HEK293T (cell line): ENCODE data around the gene RASSF10.

Experiments
- CTCF ChIA-PET: fragments of 350-600 bp; formaldehyde crosslinking; extraction: SDS; loops from one replicate; lab custom pipeline; 2021; ENCODE audit warnings: antibody characterized with exemption, inconsistent platforms; lab: Yijun Ruan, JAX
- POLR2A ChIA-PET: fragments of 350-600 bp; formaldehyde crosslinking; extraction: SDS; loops from one replicate; lab custom pipeline; 2020; ENCODE audit warnings: antibody characterized with exemption, inconsistent platforms; lab: Yijun Ruan, JAX
- DNase-seq: peaks from one replicate; pipeline ENCODE4 v3.0.0; 2012; ENCODE audit warnings: mixed read lengths; ENCODE audit errors: extremely low spot score
- ARNT ChIP-seq: fragments of 450-650 bp; IDR thresholded peaks from 2 replicates; pipeline ENCODE4 v1.6.1; 2017; ENCODE audit warnings: mild to moderate bottlenecking
- BHLHE40 ChIP-seq: fragments of 450-650 bp; IDR thresholded peaks from 2 replicates; pipeline ENCODE4 v1.6.1; 2016; ENCODE audit warnings: mild to moderate bottlenecking, moderate library complexity, borderline replicate concordance
- CTBP1 ChIP-seq: fragments of 450-650 bp; IDR thresholded peaks from 2 replicates; pipeline ENCODE4 v1.6.1; 2016; ENCODE audit warnings: borderline replicate concordance
- ELF4 ChIP-seq: fragments of 450-650 bp; IDR thresholded peaks from 2 replicates; pipeline ENCODE4 v1.6.1; 2017; ENCODE audit warnings: antibody characterized with exemption
- FOXA1 ChIP-seq: fragments of 450-650 bp; IDR thresholded peaks from 2 replicates; pipeline ENCODE4 v1.6.1; 2016; ENCODE audit warnings: mild to moderate bottlenecking
- FOXK2 ChIP-seq: fragments of 450-650 bp; IDR thresholded peaks from 2 replicates; pipeline ENCODE4 v1.6.1; 2016; ENCODE audit warnings: mild to moderate bottlenecking
- FOXM1 ChIP-seq: fragments of 450-650 bp; IDR thresholded peaks from 2 replicates; pipeline ENCODE4 v1.6.1; 2017; ENCODE audit warnings: mild to moderate bottlenecking, borderline replicate concordance
- HDGF ChIP-seq: fragments of 450-650 bp; IDR thresholded peaks from 2 replicates; pipeline ENCODE4 v1.6.1; 2017; ENCODE audit warnings: antibody characterized with exemption, borderline replicate concordance
- L3MBTL2 ChIP-seq: fragments of 450-650 bp; conservative IDR thresholded peaks from 2 replicates; pipeline ENCODE4 v1.6.1; 2016; ENCODE audit warnings: mild to moderate bottlenecking
- LEF1 ChIP-seq: fragments of 450-650 bp; IDR thresholded peaks from 2 replicates; pipeline ENCODE4 v1.6.1; 2017; ENCODE audit warnings: mild to moderate bottlenecking, borderline replicate concordance
- NFRKB ChIP-seq: fragments of 450-650 bp; IDR thresholded peaks from 2 replicates; pipeline ENCODE4 v1.6.1; 2016; ENCODE audit warnings: mild to moderate bottlenecking, moderate library complexity
- SP1 ChIP-seq: fragments of 450-650 bp; IDR thresholded peaks from 2 replicates; pipeline ENCODE4 v1.6.1; 2017
- SUZ12 ChIP-seq: fragments of 450-650 bp; IDR thresholded peaks from 2 replicates; pipeline ENCODE4 v1.6.1; 2016; ENCODE audit warnings: mild to moderate bottlenecking
- TARDBP ChIP-seq: fragments of 450-650 bp; IDR thresholded peaks from 2 replicates; pipeline ENCODE4 v1.6.1; 2016
- ZNF384 ChIP-seq: fragments of 450-650 bp; IDR thresholded peaks from 2 replicates; pipeline ENCODE4 v1.6.1; 2016
- TF ChIP-seq, protein P1 (sequence below): fragments of 450-650 bp; IDR thresholded peaks from 2 replicates; pipeline ENCODE4 v1.6.1; 2016

The RASSF10 gene

GRCh38 chr11:12964650-12965049 lies 44.5 kb upstream of the RASSF10 start:
- DNase-seq: no peak
- ChIA-PET CTCF (interaction anchor here (0.7 to 2.3 kb wide), 4 partner anchors 16 to 370 kb away, joined by 3 to 10 read pairs (median 5); no protein-coding TSS in a partner anchor), POLR2A (no interaction called here)
- TF ChIP-seq CTBP1 (no peak), L3MBTL2 (no peak), FOXA1 (no peak), TARDBP (no peak), HDGF (no peak), ELF4 (no peak), BHLHE40 (no peak), SP1 (no peak), SUZ12 (no peak), LEF1 (no peak)
- TF ChIP-seq, protein P1, sequence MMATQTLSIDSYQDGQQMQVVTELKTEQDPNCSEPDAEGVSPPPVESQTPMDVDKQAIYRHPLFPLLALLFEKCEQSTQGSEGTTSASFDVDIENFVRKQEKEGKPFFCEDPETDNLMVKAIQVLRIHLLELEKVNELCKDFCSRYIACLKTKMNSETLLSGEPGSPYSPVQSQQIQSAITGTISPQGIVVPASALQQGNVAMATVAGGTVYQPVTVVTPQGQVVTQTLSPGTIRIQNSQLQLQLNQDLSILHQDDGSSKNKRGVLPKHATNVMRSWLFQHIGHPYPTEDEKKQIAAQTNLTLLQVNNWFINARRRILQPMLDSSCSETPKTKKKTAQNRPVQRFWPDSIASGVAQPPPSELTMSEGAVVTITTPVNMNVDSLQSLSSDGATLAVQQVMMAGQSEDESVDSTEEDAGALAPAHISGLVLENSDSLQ: no peak

DNA sequence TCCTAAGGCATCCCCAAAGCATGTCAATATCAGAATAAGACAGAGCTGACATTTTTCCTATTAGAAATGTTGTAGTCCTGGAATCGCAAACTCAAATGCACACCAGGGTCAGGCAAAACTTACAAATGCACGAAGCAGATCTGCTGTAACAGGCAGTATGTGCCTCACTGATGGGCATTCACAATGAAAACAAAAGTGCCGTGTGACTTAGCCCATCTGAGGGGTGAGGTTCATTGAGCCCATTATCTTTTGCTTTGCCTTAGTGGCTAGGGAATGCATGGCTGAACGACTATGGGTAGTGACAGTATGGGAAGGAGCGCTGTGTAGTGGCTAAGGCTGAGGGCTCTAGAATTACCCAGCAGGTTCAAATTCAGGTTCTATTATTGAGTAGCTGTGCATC lies 43.1 kb upstream of the RASSF10 start:
- ChIA-PET CTCF (interaction anchor here (0.8 to 2.3 kb wide), 3 partner anchors 25 to 218 kb away, joined by 3 to 10 read pairs (median 3); no protein-coding TSS in a partner anchor), POLR2A (interaction anchor here (0.6 kb wide), 1 partner anchor 281 kb away, joined by 3 read pairs; no protein-coding TSS in a partner anchor)
- no peak for DNase-seq
- no peak for TF ChIP-seq ZNF384
- no peak for TF ChIP-seq BHLHE40
- TF ChIP-seq FOXK2: no peak
- TF ChIP-seq NFRKB: no peak
- no peak for TF ChIP-seq SP1
- TF ChIP-seq ARNT: no peak
- no peak for TF ChIP-seq FOXA1
- TF ChIP-seq L3MBTL2: no peak
- TF ChIP-seq SUZ12: no peak
- no peak for TF ChIP-seq HDGF
- TF ChIP-seq TARDBP: no peak
- TF ChIP-seq CTBP1: no peak
- TF ChIP-seq LEF1: no peak
- TF ChIP-seq, protein P1: no peak

- ChIA-PET POLR2A (no interaction called here), CTCF (no interaction called here)
- no peak for DNase-seq
- no peak for TF ChIP-seq BHLHE40
- no peak for TF ChIP-seq SUZ12
- TF ChIP-seq, protein P1: no peak
- TF ChIP-seq L3MBTL2: no peak
- TF ChIP-seq SP1: no peak
- no peak for TF ChIP-seq FOXK2
- no peak for TF ChIP-seq FOXM1
- TF ChIP-seq FOXA1: no peak
- no peak for TF ChIP-seq ZNF384
- no peak for TF ChIP-seq ARNT
- TF ChIP-seq CTBP1: no peak
- TF ChIP-seq TARDBP: no peak
- no peak for TF ChIP-seq ELF4
- no peak for TF ChIP-seq LEF1
- no peak for TF ChIP-seq NFRKB
These were observed 41.0 kb upstream of the RASSF10 start for GRCh38 chr11:12968101-12968500.

DNA sequence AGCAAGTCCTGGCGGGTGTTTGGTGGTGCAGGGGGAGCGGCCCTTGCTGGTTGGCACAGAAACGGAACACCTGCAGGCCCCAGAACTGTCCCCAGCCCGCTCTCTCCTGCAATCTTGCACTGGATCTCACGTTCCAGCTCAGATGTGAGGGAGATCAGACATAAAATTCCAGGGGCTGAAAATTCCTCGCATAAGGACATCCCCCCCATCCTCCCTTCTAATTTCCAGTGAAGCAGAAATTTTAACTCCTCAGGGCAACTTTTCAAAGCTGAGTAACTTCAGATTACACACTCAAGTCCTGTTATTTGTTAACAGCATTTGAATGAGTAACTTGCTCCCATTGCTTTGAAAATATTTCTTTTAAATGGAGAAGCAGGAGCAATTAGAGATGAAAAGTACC lies 40.3 kb upstream of the RASSF10 start:
- ChIA-PET POLR2A (no interaction called here), CTCF (interaction anchor here (0.6 kb wide), 1 partner anchor 602 kb away, joined by 3 read pairs; no protein-coding TSS in a partner anchor)
- DNase-seq: no peak
- no peak for TF ChIP-seq SUZ12
- TF ChIP-seq SP1: no peak

- no peak for DNase-seq
- ChIA-PET POLR2A (no interaction called here), CTCF (no interaction called here)
- no peak for TF ChIP-seq NFRKB
- TF ChIP-seq LEF1: no peak
- no peak for TF ChIP-seq SP1
- TF ChIP-seq ZNF384: no peak
- no peak for TF ChIP-seq FOXM1
- no peak for TF ChIP-seq FOXA1
- no peak for TF ChIP-seq CTBP1
- no peak for TF ChIP-seq SUZ12
- no peak for TF ChIP-seq HDGF
- TF ChIP-seq L3MBTL2: no peak
- TF ChIP-seq, protein P1: no peak
- TF ChIP-seq ELF4: no peak
- TF ChIP-seq ARNT: no peak
- TF ChIP-seq BHLHE40: no peak
These were observed 37.2 kb upstream of the RASSF10 start for GRCh38 chr11:12971955-12972354.

DNA sequence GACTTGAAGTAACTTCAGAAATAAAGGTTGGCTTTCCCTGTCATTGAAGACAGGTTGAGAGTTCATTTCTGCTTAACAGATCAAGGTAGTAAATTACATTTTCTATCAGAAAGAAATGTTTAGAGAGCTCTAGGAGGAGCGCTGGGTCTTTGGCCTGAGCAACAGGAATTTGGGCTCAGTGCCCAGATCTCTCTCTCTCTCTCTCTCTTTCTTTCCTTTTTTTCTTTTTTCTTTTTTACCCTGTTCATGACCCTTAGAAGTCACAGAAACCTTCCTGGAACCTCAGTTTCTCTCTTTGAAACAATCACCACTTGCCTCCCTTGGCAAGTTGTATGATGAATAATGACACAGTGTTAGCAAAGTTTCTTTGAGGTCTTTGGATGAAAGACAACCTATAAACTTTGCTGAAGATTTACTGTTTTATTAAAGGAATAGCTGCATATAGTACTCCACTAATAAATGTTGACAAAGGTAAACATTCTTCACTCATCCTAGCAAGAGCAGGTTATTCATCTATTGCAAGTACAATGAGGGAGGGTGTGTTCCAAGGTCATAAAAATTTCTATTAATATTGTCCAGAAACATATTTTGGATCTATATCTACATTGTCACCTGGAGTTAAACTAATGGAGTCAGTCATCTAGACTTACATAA lies 35.5 kb upstream of the RASSF10 start:
- CTCF ChIA-PET: no interaction called here
- no peak for DNase-seq
- POLR2A ChIA-PET: no interaction called here
- no peak for TF ChIP-seq ZNF384
- no peak for TF ChIP-seq FOXK2
- TF ChIP-seq BHLHE40: no peak
- TF ChIP-seq NFRKB: no peak
- TF ChIP-seq TARDBP: no peak
- TF ChIP-seq SUZ12: no peak
- TF ChIP-seq, protein P1: no peak
- no peak for TF ChIP-seq HDGF
- no peak for TF ChIP-seq ARNT
- TF ChIP-seq L3MBTL2: no peak
- no peak for TF ChIP-seq FOXM1
- TF ChIP-seq ELF4: no peak
- TF ChIP-seq LEF1: no peak
- no peak for TF ChIP-seq CTBP1
- TF ChIP-seq FOXA1: no peak
- no peak for TF ChIP-seq SP1
